LNCAP (cell line): Measurements from ENCODE around the gene RBM20.

ENCODE experiments used
- CTCF ChIP-seq: fragments of 450-650 bp; IDR thresholded peaks from 2 replicates; pipeline ENCODE4 v1.5.1; 2017; ENCODE audit warnings: mild to moderate bottlenecking

The RBM20 gene

DNA sequence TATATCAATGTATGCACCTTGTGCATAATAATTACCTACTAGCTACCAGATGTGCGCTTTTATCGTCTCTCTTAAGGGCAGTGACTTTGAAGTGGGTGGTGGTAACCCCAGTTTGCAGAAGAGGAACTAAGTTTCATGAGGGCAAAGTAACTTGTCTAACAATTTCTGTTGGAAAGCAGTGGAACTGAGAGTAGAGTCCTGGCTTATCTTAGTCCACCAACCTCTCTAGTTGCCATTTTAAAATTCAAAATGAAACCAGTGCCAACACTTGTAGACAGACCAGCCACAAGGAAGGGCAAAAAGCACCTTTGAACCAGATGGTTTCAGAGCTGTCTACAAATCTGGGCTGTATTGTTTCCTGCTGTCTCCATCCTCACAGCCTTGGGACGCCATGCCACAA, 32.0 kb upstream of the RBM20 start:
- no peak for TF ChIP-seq CTCF

GRCh38 chr10:110612629-110613028, 31.5 kb upstream of the RBM20 start:
- no peak for TF ChIP-seq CTCF

DNA sequence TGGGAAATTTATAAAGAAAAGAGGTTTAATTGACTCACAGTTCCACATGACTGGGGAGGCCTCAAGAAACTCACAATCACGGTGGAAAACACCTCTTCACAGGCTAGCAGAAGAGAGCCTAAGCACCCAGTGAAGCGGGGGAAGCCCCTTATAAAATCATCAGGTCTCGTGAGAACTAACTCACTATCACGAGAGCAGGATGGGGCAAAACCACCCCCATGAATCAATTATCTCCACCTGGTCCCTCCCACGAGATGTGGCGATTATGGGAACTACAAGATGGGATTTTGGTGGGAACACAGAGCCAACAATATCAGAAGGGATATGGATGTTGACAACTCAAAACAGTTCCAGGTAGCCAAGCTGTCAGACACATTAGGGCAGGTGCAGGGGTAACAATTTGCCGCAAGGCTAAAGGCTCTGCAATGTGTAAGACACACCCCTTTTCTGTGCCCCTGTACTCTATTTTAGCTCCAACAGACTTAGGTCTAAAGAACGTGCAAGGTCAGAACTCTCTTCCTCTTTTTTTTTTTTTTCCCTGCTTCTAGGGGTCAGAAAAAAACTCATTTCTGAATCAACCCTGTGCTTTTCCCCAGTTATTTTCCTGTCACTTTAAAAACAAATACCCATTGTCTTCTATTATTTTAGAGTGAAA, 30.7 kb upstream of the RBM20 start:
- no peak for TF ChIP-seq CTCF

GRCh38 chr10:110613996-110614495, 30.1 kb upstream of the RBM20 start:
- TF ChIP-seq CTCF: no peak

- no peak for TF ChIP-seq CTCF
Measured at GRCh38 chr10:110615057-110615747, 28.9 kb upstream of the RBM20 start.

GRCh38 chr10:110616493-110617033, 27.6 kb upstream of the RBM20 start:
- TF ChIP-seq CTCF: no peak

DNA sequence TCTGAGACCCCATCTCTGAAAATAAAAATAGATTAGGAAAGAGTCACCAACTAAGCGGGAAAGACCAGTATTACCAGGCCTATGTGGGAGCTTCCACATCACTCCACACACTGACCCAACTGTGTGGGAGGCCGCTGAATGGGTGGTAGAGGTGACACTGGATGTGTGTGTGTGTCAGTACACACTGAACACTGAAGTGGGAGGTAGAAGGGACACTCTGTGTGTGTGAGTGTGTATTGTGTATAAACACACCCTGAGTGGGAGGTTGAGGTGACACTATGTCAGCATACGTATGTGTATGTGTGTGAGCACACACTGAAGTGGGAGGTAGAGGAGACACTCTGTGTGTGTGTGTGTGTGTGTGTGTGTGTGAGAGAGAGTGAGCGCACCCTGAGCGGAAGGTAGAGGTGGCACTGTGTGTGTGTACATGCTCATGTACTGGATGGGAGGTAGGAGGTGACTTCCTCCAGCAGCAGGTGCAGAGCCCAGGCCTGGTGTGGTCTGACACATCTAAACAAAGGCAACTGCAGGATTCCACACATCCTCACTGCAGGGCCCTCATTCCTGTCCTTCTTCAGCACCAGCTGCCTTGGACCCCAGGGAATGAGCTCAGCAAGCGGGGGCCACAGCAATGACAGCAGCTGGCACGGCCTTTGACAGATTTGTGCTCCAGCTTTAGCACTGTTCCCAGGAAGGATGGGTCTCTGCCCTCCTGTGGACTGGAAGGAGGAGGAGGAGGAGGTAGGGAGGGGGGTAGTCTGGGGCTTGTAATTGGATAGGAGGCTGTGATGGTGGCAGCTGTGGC, 26.5 kb upstream of the RBM20 start:
- TF ChIP-seq CTCF: no peak
